SK-N-MC (cell line): Measurements from ENCODE around the gene DDX39A.
A peak's percentile ranks its signal among the peaks of the same experiment; 100 is the strongest.
"Not testable (repeated sequence)": the region's sequence is repeated elsewhere in the genome, so short reads cannot be mapped to it uniquely, and the experiment has no call there.

ENCODE experiments used
- DNase-seq: peaks from one replicate; pipeline ENCODE4 v3.0.0-alpha.2; 2011; ENCODE audit warnings: low read depth, low spot score
- H3K27ac ChIP-seq: fragments of 200-600 bp; sonication (generic); 2 replicates; pipeline ENCODE4 v1.5.1; 2016; ENCODE audit warnings: mixed run types
- H3K36me3 ChIP-seq: fragments of 200-600 bp; sonication (generic); 2 replicates; pipeline ENCODE4 v1.6.1; 2017; ENCODE audit warnings: antibody characterized with exemption, low read length, mixed read lengths; ENCODE audit not compliant: insufficient read depth
- H3K4me3 ChIP-seq: fragments of 200-600 bp; sonication (generic); 2 replicates; pipeline ENCODE4 v1.5.1; 2016
- H3K9ac ChIP-seq: fragments of 200-600 bp; sonication (generic); 2 replicates; pipeline ENCODE4 v1.8.0; 2017; ENCODE audit warnings: mixed run types, mixed read lengths; ENCODE audit not compliant: insufficient read length
- H3K9me3 ChIP-seq: fragments of 200-600 bp; sonication (generic); 2 replicates; pipeline ENCODE4 v1.6.1; 2017; ENCODE audit warnings: low read depth, mild to moderate bottlenecking, antibody characterized with exemption, low read length, moderate library complexity, mixed read lengths
- EZH2 ChIP-seq: fragments of 200-600 bp; sonication (generic); IDR thresholded peaks from one replicate; pipeline ENCODE4 v1.6.1; 2017; ENCODE audit warnings: antibody characterized with exemption
- FOXP2 ChIP-seq: optimal IDR thresholded peaks from 2 replicates; pipeline ENCODE3; 2011; ENCODE audit warnings: mild to moderate bottlenecking, moderate library complexity; ENCODE audit not compliant: insufficient read depth; ENCODE audit errors: extremely low read length, control extremely low read depth
- POLR2AphosphoS5 ChIP-seq: IDR thresholded peaks from 2 replicates; pipeline ENCODE4 v1.6.1; 2012; ENCODE audit warnings: mild to moderate bottlenecking, low read depth, low read length, borderline replicate concordance

Gene DDX39A

DNA sequence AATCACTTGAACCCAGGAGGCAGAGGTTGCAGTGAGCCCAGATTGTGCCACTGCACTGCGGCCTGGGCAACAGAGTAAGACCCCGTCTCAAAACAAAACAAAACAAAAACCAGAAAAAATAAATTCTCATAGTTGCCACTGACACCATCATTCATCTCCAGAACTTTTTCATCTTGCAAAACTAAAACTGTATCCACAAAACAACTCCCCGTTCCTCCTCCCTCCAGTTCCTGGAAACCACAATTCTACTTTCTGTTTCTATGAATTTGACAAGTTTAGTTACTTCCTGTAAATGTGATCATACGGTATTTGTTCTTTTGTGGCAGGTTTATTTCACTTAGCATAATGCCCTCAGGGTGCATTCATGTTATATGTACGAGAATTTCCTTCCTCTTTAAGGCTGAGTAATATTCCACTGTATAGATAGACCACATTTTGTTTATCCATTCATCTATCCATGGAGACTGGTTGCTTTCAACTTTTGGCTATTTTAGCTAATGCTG lies 51.1 kb downstream of the DDX39A start:
- DNase-seq = no peak
- Histone ChIP-seq H3K9ac (no peak overlapping the region), H3K27ac (no peak overlapping the region), H3K9me3 (no peaks in the 10 kb centered on the region), H3K36me3 (no peaks in the 10 kb centered on the region), H3K4me3 (no peak overlapping the region)
- TF ChIP-seq POLR2AphosphoS5 = no peak
- no peak for TF ChIP-seq EZH2
- TF ChIP-seq FOXP2 = no peak

GRCh38 chr19:14367016-14367415 lies 52.1 kb downstream of the DDX39A start:
- H3K4me3 ChIP-seq = no peak overlapping the region
- DNase-seq = no peak
- no peak overlapping the region for H3K27ac ChIP-seq
- TF ChIP-seq EZH2 (no peak), POLR2AphosphoS5 (no peak), FOXP2 (no peak)
- H3K9me3 ChIP-seq = no peaks in the 10 kb centered on the region
- H3K36me3 ChIP-seq = no peaks in the 10 kb centered on the region
- H3K9ac ChIP-seq = no peak overlapping the region

DNA sequence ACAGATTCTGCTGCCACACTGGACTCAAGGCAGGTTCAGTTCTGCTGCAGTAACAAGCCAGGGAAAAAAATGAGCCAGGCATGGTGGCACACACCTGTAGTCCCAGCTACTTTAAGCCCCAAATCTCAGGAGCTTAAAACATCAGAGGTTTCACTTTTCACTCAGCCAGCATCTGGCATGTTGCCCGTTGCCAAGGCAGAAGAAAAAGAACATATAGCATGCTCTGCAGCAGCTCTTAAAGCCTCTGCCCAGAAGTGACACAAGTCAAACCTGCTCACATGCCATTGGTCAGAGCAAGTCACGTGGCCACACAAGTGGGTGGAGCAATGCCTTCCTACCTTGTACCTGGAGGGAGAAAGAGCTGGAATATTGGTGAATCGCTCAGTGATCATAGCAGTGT lies 52.6 kb downstream of the DDX39A start:
- Histone ChIP-seq H3K36me3 (no peaks in the 10 kb centered on the region), H3K9ac (no peak overlapping the region), H3K4me3 (no peak overlapping the region), H3K27ac (no peak overlapping the region), H3K9me3 (no peaks in the 10 kb centered on the region)
- no peak for DNase-seq
- TF ChIP-seq EZH2 (no peak), POLR2AphosphoS5 (no peak), FOXP2 (no peak)

DNA sequence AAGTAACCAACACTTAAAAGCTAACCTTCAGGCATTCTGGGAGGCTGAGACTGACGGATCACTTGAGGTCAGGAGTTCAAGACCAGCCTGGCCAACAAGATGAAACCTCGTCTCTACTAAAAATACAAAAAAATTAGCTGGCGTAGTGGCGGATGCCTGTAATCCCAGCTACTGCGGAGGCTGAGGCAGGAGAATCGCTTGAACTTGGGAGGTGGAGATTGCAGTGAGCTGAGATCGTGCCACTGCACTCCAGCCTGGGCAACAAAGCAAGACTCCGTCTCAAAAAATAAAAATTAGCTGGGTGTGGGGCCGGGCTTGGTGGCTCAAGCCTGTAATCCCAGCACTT lies 55.1 kb downstream of the DDX39A start:
- not testable (repeated sequence) for H3K36me3 ChIP-seq, H3K4me3 ChIP-seq, H3K9me3 ChIP-seq, H3K9ac ChIP-seq, DNase-seq
- H3K27ac ChIP-seq = peak overlapping the region; percentile 73; the same call in 1 of the 2 replicates

GRCh38 chr19:14363183-14364097 lies 55.7 kb downstream of the DDX39A start:
- Histone ChIP-seq H3K27ac (peak overlapping the region; percentile 73), H3K9ac (peak overlapping the region; percentile 53), H3K4me3 (no peak overlapping the region), H3K36me3 (no peaks in the 10 kb centered on the region), H3K9me3 (no peaks in the 10 kb centered on the region)
- TF ChIP-seq POLR2AphosphoS5 (no peak), FOXP2 (no peak), EZH2 (no peak)
- DNase-seq = no peak

DNA sequence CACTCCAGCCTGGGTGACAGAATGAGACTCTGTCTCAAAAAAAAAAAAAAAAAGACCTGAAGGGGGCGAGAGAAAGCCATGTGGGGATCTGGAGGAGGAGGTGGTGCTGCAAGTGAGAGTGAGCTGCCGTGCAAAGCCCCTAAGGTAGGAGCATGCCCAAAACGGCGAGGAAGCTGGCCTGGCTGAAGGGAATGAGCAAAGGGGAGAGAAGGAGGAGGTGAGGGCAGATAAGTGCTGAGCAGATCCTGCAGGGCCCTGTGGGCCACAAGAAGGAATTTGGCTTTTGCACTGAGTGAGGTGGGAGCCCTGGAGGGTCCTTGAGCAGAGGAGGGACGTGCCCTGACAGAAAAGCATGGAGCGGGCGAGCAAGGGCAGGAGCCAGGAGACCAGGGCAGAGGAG lies 57.3 kb downstream of the DDX39A start:
- DNase-seq = no peak

More for the DNA sequence above, 57.3 kb downstream of the DDX39A start:
- Histone ChIP-seq H3K9me3 (no peaks in the 10 kb centered on the region), H3K36me3 (no peaks in the 10 kb centered on the region), H3K27ac (no peak overlapping the region), H3K4me3 (no peak overlapping the region), H3K9ac (no peak overlapping the region)
- TF ChIP-seq FOXP2 (no peak), POLR2AphosphoS5 (no peak), EZH2 (no peak)
